Measurements from ENCODE around the gene ARSI.

The ARSI gene

GRCh38 chr5:150258130-150258529 is 44.6 kb downstream of the ARSI start:
- Histone ChIP-seq H3K4me1 (ENCODE audit: control insufficient read depth, insufficient read depth, low read length, poor library complexity, severe bottlenecking) (no peaks in the 10 kb centered on the region), H3K27me3 (replicated peaks; ENCODE audit: control insufficient read depth, insufficient read depth, low read length, poor library complexity, severe bottlenecking) (no peaks in the 10 kb centered on the region), H3K4me3 (ENCODE audit: insufficient read depth, low read depth, low read length, poor library complexity, severe bottlenecking) (no peak overlapping the region), H3K9me3 (ENCODE audit: control insufficient read depth, low read length) (no peaks in the 10 kb centered on the region), H3K36me3 (ENCODE audit: control insufficient read depth, insufficient read depth, low read length) (no peaks in the 10 kb centered on the region), H3K27ac (ENCODE audit: insufficient read depth, low read length, poor library complexity, severe bottlenecking) (no peak overlapping the region)
- DNase-seq: no peak

- H3K4me1 ChIP-seq (ENCODE audit: control insufficient read depth, insufficient read depth, low read length, poor library complexity, severe bottlenecking): no peaks in the 10 kb centered on the region
- H3K27me3 ChIP-seq (replicated peaks; ENCODE audit: control insufficient read depth, insufficient read depth, low read length, poor library complexity, severe bottlenecking): no peaks in the 10 kb centered on the region
- H3K9me3 ChIP-seq (ENCODE audit: control insufficient read depth, low read length): no peaks in the 10 kb centered on the region
- H3K4me3 ChIP-seq (ENCODE audit: insufficient read depth, low read depth, low read length, poor library complexity, severe bottlenecking): no peak overlapping the region
- DNase-seq: no peak
- no peak overlapping the region for H3K27ac ChIP-seq (ENCODE audit: insufficient read depth, low read length, poor library complexity, severe bottlenecking)
- H3K36me3 ChIP-seq (ENCODE audit: control insufficient read depth, insufficient read depth, low read length): no peaks in the 10 kb centered on the region
Measured at GRCh38 chr5:150257424-150257823, 45.3 kb downstream of the ARSI start.

GRCh38 chr5:150256410-150257064 is 46.2 kb downstream of the ARSI start:
- Histone ChIP-seq H3K27me3 (replicated peaks; ENCODE audit: control insufficient read depth, insufficient read depth, low read length, poor library complexity, severe bottlenecking) (no peaks in the 10 kb centered on the region), H3K4me3 (ENCODE audit: insufficient read depth, low read depth, low read length, poor library complexity, severe bottlenecking) (no peak overlapping the region), H3K4me1 (ENCODE audit: control insufficient read depth, insufficient read depth, low read length, poor library complexity, severe bottlenecking) (no peaks in the 10 kb centered on the region), H3K36me3 (ENCODE audit: control insufficient read depth, insufficient read depth, low read length) (no peaks in the 10 kb centered on the region), H3K9me3 (ENCODE audit: control insufficient read depth, low read length) (no peaks in the 10 kb centered on the region), H3K27ac (ENCODE audit: insufficient read depth, low read length, poor library complexity, severe bottlenecking) (no peak overlapping the region)
- DNase-seq: no peak

GRCh38 chr5:150255659-150256409 is 46.9 kb downstream of the ARSI start:
- Histone ChIP-seq H3K36me3 (ENCODE audit: control insufficient read depth, insufficient read depth, low read length) (no peaks in the 10 kb centered on the region), H3K9me3 (ENCODE audit: control insufficient read depth, low read length) (no peaks in the 10 kb centered on the region), H3K27me3 (replicated peaks; ENCODE audit: control insufficient read depth, insufficient read depth, low read length, poor library complexity, severe bottlenecking) (no peaks in the 10 kb centered on the region), H3K4me1 (ENCODE audit: control insufficient read depth, insufficient read depth, low read length, poor library complexity, severe bottlenecking) (no peaks in the 10 kb centered on the region), H3K27ac (ENCODE audit: insufficient read depth, low read length, poor library complexity, severe bottlenecking) (no peak overlapping the region), H3K4me3 (ENCODE audit: insufficient read depth, low read depth, low read length, poor library complexity, severe bottlenecking) (no peak overlapping the region)
- DNase-seq: no peak

GRCh38 chr5:150254774-150255173 is 47.9 kb downstream of the ARSI start:
- H3K9me3 ChIP-seq (ENCODE audit: control insufficient read depth, low read length): no peaks in the 10 kb centered on the region
- no peak overlapping the region for H3K4me3 ChIP-seq (ENCODE audit: insufficient read depth, low read depth, low read length, poor library complexity, severe bottlenecking)
- H3K27me3 ChIP-seq (replicated peaks; ENCODE audit: control insufficient read depth, insufficient read depth, low read length, poor library complexity, severe bottlenecking): no peaks in the 10 kb centered on the region
- DNase-seq: no peak
- no peaks in the 10 kb centered on the region for H3K36me3 ChIP-seq (ENCODE audit: control insufficient read depth, insufficient read depth, low read length)
- H3K27ac ChIP-seq (ENCODE audit: insufficient read depth, low read length, poor library complexity, severe bottlenecking): no peak overlapping the region
- H3K4me1 ChIP-seq (ENCODE audit: control insufficient read depth, insufficient read depth, low read length, poor library complexity, severe bottlenecking): no peaks in the 10 kb centered on the region

GRCh38 chr5:150254363-150254762 is 48.3 kb downstream of the ARSI start:
- no peak overlapping the region for H3K4me3 ChIP-seq (ENCODE audit: insufficient read depth, low read depth, low read length, poor library complexity, severe bottlenecking)
- H3K27me3 ChIP-seq (replicated peaks; ENCODE audit: control insufficient read depth, insufficient read depth, low read length, poor library complexity, severe bottlenecking): no peaks in the 10 kb centered on the region
- no peak for DNase-seq
- no peak overlapping the region for H3K27ac ChIP-seq (ENCODE audit: insufficient read depth, low read length, poor library complexity, severe bottlenecking)
- H3K36me3 ChIP-seq (ENCODE audit: control insufficient read depth, insufficient read depth, low read length): no peaks in the 10 kb centered on the region
- no peaks in the 10 kb centered on the region for H3K4me1 ChIP-seq (ENCODE audit: control insufficient read depth, insufficient read depth, low read length, poor library complexity, severe bottlenecking)
- H3K9me3 ChIP-seq (ENCODE audit: control insufficient read depth, low read length): no peaks in the 10 kb centered on the region

GRCh38 chr5:150253416-150254208 is 49.1 kb downstream of the ARSI start:
- no peak overlapping the region for H3K4me3 ChIP-seq (ENCODE audit: insufficient read depth, low read depth, low read length, poor library complexity, severe bottlenecking)
- no peak for DNase-seq
- H3K27me3 ChIP-seq (replicated peaks; ENCODE audit: control insufficient read depth, insufficient read depth, low read length, poor library complexity, severe bottlenecking): no peaks in the 10 kb centered on the region
- no peaks in the 10 kb centered on the region for H3K4me1 ChIP-seq (ENCODE audit: control insufficient read depth, insufficient read depth, low read length, poor library complexity, severe bottlenecking)
- no peaks in the 10 kb centered on the region for H3K9me3 ChIP-seq (ENCODE audit: control insufficient read depth, low read length)
- no peak overlapping the region for H3K27ac ChIP-seq (ENCODE audit: insufficient read depth, low read length, poor library complexity, severe bottlenecking)
- no peaks in the 10 kb centered on the region for H3K36me3 ChIP-seq (ENCODE audit: control insufficient read depth, insufficient read depth, low read length)

- H3K4me1 ChIP-seq (ENCODE audit: control insufficient read depth, insufficient read depth, low read length, poor library complexity, severe bottlenecking): no peaks in the 10 kb centered on the region
- no peak overlapping the region for H3K27ac ChIP-seq (ENCODE audit: insufficient read depth, low read length, poor library complexity, severe bottlenecking)
- H3K27me3 ChIP-seq (replicated peaks; ENCODE audit: control insufficient read depth, insufficient read depth, low read length, poor library complexity, severe bottlenecking): no peaks in the 10 kb centered on the region
- DNase-seq: no peak
- H3K36me3 ChIP-seq (ENCODE audit: control insufficient read depth, insufficient read depth, low read length): no peaks in the 10 kb centered on the region
- no peaks in the 10 kb centered on the region for H3K9me3 ChIP-seq (ENCODE audit: control insufficient read depth, low read length)
- no peak overlapping the region for H3K4me3 ChIP-seq (ENCODE audit: insufficient read depth, low read depth, low read length, poor library complexity, severe bottlenecking)
Measured at GRCh38 chr5:150252489-150252888, 50.2 kb downstream of the ARSI start.

- Histone ChIP-seq H3K36me3 (ENCODE audit: control insufficient read depth, insufficient read depth, low read length) (no peaks in the 10 kb centered on the region), H3K27me3 (replicated peaks; ENCODE audit: control insufficient read depth, insufficient read depth, low read length, poor library complexity, severe bottlenecking) (no peaks in the 10 kb centered on the region), H3K9me3 (ENCODE audit: control insufficient read depth, low read length) (no peaks in the 10 kb centered on the region), H3K4me1 (ENCODE audit: control insufficient read depth, insufficient read depth, low read length, poor library complexity, severe bottlenecking) (no peaks in the 10 kb centered on the region), H3K4me3 (ENCODE audit: insufficient read depth, low read depth, low read length, poor library complexity, severe bottlenecking) (no peak overlapping the region), H3K27ac (ENCODE audit: insufficient read depth, low read length, poor library complexity, severe bottlenecking) (no peak overlapping the region)
- DNase-seq: no peak
Measured at GRCh38 chr5:150251504-150251903, 51.2 kb downstream of the ARSI start.

- H3K27ac ChIP-seq (ENCODE audit: insufficient read depth, low read length, poor library complexity, severe bottlenecking): no peak overlapping the region
- no peaks in the 10 kb centered on the region for H3K4me1 ChIP-seq (ENCODE audit: control insufficient read depth, insufficient read depth, low read length, poor library complexity, severe bottlenecking)
- no peaks in the 10 kb centered on the region for H3K36me3 ChIP-seq (ENCODE audit: control insufficient read depth, insufficient read depth, low read length)
- no peaks in the 10 kb centered on the region for H3K9me3 ChIP-seq (ENCODE audit: control insufficient read depth, low read length)
- no peaks in the 10 kb centered on the region for H3K27me3 ChIP-seq (replicated peaks; ENCODE audit: control insufficient read depth, insufficient read depth, low read length, poor library complexity, severe bottlenecking)
- no peak for DNase-seq
- H3K4me3 ChIP-seq (ENCODE audit: insufficient read depth, low read depth, low read length, poor library complexity, severe bottlenecking): no peak overlapping the region
Measured at GRCh38 chr5:150249744-150250143, 53.0 kb downstream of the ARSI start.

Data from effector memory CD4-positive, alpha-beta T cell (primary cell).